RWPE2 (cell line): ENCODE results near the gene CDK17.
"Not testable (repeated sequence)": the region's sequence is repeated elsewhere in the genome, so short reads cannot be mapped to it uniquely, and the experiment has no call there.

ENCODE experiments used
- ATAC-seq: fragments of 200-7000 bp; cut with Tn5 transposase; 3 replicates; pipeline ENCODE4 v1.9.1; 2021; ENCODE audit warnings: low read depth
- DNase-seq: peaks from one replicate; pipeline ENCODE4 v3.0.0-alpha.2; 2020; ENCODE audit warnings: low spot score
- H3K27ac ChIP-seq: fragments of 450-650 bp; 2 replicates; pipeline ENCODE4 v1.5.1; 2017; ENCODE audit warnings: mild to moderate bottlenecking; ENCODE audit not compliant: poor library complexity, severe bottlenecking
- H3K27me3 ChIP-seq: fragments of 250-450 bp; sonication (Bioruptor Pico); 2 replicates; pipeline ENCODE4 v1.5.1; 2021; ENCODE audit warnings: mild to moderate bottlenecking, moderate library complexity; ENCODE audit not compliant: insufficient read depth, poor library complexity, severe bottlenecking
- H3K36me3 ChIP-seq: fragments of 250-450 bp; sonication (Bioruptor Pico); 2 replicates; pipeline ENCODE4 v1.5.1; 2020; ENCODE audit warnings: low read depth, mild to moderate bottlenecking, moderate library complexity
- H3K4me1 ChIP-seq: fragments of 250-450 bp; sonication (Bioruptor Pico); 2 replicates; pipeline ENCODE4 v1.5.1; 2021; ENCODE audit warnings: mild to moderate bottlenecking, moderate library complexity; ENCODE audit not compliant: insufficient read depth, poor library complexity, severe bottlenecking
- H3K4me3 ChIP-seq: fragments of 250-450 bp; sonication (Bioruptor Pico); 2 replicates; pipeline ENCODE4 v1.5.1; 2021; ENCODE audit warnings: mild to moderate bottlenecking, moderate library complexity; ENCODE audit not compliant: severe bottlenecking
- H3K9me3 ChIP-seq: fragments of 250-450 bp; sonication (Bioruptor Pico); 2 replicates; pipeline ENCODE4 v1.5.1; 2021; ENCODE audit warnings: mild to moderate bottlenecking, moderate library complexity; ENCODE audit not compliant: severe bottlenecking
- TF ChIP-seq, protein P1 (sequence below): fragments of 450-650 bp; IDR thresholded peaks from one replicate; pipeline ENCODE4 v1.5.1; 2017; ENCODE audit warnings: mild to moderate bottlenecking, moderate library complexity; ENCODE audit not compliant: poor library complexity, severe bottlenecking

The CDK17 gene

DNA sequence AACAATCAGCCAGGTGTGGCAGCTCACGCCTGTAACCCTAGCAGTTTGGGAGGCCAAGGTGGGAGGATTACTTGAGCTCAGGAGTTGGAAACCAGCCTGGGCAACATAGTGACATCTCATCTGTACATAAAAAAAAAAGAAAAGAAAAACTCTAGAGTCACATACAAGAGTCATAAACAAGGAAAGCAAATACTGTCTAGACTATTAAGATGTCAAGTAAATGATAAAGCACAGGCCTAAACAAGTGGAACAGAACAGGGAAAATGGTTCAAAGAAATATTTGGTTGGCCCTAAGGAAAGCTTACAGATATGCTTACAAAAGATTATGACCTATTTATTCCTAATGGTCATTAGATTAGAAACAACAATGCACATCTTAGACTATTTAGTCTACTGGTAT lies 12.3 kb downstream of the CDK17 start:
- ATAC-seq, result no peak
- Histone ChIP-seq H3K27ac (no peak overlapping the region), H3K36me3 (peaks cover 12% of the 10 kb centered on the region), H3K27me3 (no peaks in the 10 kb centered on the region), H3K9me3 (peaks cover under 1% of the 10 kb centered on the region), H3K4me3 (no peak overlapping the region), H3K4me1 (no peaks in the 10 kb centered on the region)
- DNase-seq, result no peak
- TF ChIP-seq, protein P1, sequence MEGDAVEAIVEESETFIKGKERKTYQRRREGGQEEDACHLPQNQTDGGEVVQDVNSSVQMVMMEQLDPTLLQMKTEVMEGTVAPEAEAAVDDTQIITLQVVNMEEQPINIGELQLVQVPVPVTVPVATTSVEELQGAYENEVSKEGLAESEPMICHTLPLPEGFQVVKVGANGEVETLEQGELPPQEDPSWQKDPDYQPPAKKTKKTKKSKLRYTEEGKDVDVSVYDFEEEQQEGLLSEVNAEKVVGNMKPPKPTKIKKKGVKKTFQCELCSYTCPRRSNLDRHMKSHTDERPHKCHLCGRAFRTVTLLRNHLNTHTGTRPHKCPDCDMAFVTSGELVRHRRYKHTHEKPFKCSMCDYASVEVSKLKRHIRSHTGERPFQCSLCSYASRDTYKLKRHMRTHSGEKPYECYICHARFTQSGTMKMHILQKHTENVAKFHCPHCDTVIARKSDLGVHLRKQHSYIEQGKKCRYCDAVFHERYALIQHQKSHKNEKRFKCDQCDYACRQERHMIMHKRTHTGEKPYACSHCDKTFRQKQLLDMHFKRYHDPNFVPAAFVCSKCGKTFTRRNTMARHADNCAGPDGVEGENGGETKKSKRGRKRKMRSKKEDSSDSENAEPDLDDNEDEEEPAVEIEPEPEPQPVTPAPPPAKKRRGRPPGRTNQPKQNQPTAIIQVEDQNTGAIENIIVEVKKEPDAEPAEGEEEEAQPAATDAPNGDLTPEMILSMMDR, result no peak

DNA sequence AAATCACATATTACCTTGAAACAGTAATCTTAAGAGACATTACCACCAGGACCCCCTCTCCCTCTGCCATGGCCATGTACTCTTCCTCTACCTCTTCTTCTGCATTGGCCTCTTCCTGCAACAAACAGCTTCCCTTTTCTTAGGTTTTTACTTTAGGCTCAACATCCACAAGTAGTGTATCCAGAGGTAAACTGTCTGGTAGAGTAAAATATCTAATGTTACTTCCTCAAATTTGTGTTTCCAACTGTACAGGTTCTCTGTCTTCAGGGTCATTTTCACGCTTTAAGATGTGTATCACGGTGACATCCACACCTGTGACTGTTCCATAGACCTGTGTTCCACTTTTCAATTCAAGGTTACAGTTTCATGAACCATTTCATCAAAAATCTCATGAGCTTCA lies 13.4 kb downstream of the CDK17 start:
- Histone ChIP-seq H3K36me3 (peaks cover 12% of the 10 kb centered on the region), H3K27ac (no peak overlapping the region), H3K9me3 (peaks cover 3% of the 10 kb centered on the region), H3K4me1 (no peaks in the 10 kb centered on the region), H3K4me3 (no peak overlapping the region), H3K27me3 (no peaks in the 10 kb centered on the region)
- ATAC-seq (no peak), DNase-seq (no peak)
- TF ChIP-seq, protein P1, result no peak

DNA sequence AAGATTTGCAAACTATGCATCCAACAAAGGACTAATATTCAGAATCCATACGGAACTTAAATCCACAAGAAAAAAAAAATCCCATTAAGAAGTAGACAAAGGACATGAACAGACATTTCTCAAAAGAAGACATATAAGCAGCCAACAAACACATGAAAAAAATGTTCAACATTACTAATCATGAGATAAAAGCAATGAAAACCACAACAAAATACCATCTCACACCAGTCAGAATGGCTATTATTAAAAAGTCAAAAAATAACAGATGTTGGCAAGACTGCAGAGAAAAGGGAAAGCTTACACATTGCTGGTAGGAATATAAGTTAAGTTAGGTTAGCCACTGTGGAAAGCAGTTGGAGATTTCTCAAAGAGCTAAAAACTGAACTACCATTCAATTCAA lies 16.2 kb downstream of the CDK17 start:
- Histone ChIP-seq H3K36me3 (peaks cover 16% of the 10 kb centered on the region), H3K27ac (no peak overlapping the region), H3K9me3 (peaks cover 3% of the 10 kb centered on the region), H3K4me1 (no peaks in the 10 kb centered on the region), H3K27me3 (no peaks in the 10 kb centered on the region), H3K4me3 (no peak overlapping the region)
- DNase-seq, result no peak
- TF ChIP-seq, protein P1, result no peak
- ATAC-seq, result no peak

DNA sequence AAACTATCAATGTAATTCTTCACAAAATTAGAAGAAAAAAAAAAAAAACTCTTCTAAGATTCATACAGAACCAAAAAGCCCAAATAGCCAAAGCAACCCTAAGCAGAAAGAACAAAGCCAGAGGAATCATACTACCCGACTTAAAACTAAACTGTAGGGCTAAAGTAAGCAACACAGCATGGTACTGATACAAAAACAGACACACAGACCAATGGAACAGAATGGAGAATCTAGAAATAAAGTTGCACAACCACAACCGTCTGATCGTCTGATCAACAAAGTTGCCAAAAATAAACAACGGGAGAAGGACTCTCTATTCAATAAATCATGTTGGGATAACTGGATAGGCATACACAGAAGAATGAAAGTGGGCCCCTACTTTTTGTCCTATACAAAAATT lies 16.9 kb downstream of the CDK17 start:
- no peak overlapping the region for H3K4me3 ChIP-seq
- no peak overlapping the region for H3K27ac ChIP-seq
- no peak for DNase-seq
- peaks cover 8% of the 10 kb centered on the region for H3K9me3 ChIP-seq
- no peaks in the 10 kb centered on the region for H3K4me1 ChIP-seq
- TF ChIP-seq, protein P1, result no peak
- no peak for ATAC-seq
- H3K27me3 ChIP-seq, result no peaks in the 10 kb centered on the region
- H3K36me3 ChIP-seq, result peaks cover 17% of the 10 kb centered on the region

DNA sequence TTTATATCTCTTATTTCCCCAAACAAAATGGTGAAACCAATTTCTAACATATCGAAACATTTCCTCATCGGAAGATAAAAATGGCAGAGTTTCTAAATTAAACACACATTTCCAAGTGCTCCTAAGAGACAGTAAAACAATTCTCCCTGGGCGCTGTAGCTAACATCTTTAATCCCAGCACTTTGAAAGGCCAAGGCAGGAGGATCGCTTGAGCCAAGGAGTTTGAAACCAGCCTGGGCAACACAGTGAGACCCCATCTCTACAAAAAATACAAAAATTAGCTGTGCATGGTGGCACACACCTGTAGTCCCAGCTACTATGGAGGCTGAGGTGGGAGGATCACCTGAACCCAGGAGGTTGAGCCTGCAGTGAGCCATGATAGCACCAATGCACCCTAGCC lies 20.5 kb downstream of the CDK17 start:
- H3K27ac ChIP-seq, H3K4me1 ChIP-seq, ATAC-seq, H3K4me3 ChIP-seq, H3K36me3 ChIP-seq, H3K27me3 ChIP-seq, DNase-seq: not testable (repeated sequence)
- H3K9me3 ChIP-seq, result peaks cover 10% of the 10 kb centered on the region
